ENCODE data around the gene SYPL2.

DNA sequence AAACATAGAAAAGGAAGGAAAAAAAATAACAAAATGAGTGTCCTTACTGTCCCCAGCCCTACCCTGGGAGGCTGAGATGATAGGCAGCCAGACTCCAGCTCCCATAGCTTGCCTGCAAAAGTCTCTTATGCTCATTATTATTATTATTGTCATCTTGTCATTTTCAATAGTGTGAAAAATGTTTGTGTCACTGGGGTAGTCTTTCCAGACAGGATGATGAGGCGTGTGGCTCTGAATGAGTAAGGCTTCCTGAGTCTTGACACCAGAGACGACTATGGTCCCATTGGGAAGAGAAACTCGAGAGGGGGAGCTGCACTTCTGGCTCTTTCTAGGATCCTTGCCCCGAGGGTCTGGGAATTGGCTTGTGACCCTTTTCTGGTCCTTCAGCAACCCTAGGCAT lies 26.4 kb downstream of the SYPL2 start:
- no peak for TF ChIP-seq CTCF (IDR thresholded peaks at IDR 0.05)
- TF ChIP-seq EZH2 (IDR thresholded peaks at IDR 0.05; ENCODE audit: borderline replicate concordance, insufficient read depth, low read depth, low read length, poor library complexity, severe bottlenecking), result no peak

Data from B cell (primary cell).